GM19193 (cell line): ENCODE data around the gene ADD2.

Source experiments
- POLR2A ChIP-seq: IDR thresholded peaks from 4 replicates; pipeline ENCODE4 v1.6.1; 2011; ENCODE audit not compliant: insufficient read depth, insufficient read length; ENCODE audit errors: extremely low read depth

Gene ADD2

DNA sequence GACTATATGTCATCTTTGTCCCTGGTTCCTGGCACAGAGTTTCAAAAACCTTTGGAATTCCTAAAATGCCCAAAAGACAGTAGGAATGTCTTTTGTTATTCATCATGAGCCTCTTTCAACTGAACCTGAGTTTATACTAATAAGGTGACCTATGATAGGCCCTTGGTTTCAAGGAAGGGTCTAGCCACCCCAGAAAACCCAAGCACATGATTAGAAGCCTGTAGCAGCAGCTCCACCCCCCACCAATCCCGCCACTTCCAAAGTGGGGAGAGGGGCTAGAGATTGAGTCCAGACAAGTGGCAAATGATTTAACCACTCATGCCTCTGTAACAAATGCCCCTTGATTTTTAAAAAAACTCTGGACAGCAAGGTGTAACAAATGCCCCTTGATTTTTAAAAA, 56.8 kb downstream of the ADD2 start:
- no peak for TF ChIP-seq POLR2A

DNA sequence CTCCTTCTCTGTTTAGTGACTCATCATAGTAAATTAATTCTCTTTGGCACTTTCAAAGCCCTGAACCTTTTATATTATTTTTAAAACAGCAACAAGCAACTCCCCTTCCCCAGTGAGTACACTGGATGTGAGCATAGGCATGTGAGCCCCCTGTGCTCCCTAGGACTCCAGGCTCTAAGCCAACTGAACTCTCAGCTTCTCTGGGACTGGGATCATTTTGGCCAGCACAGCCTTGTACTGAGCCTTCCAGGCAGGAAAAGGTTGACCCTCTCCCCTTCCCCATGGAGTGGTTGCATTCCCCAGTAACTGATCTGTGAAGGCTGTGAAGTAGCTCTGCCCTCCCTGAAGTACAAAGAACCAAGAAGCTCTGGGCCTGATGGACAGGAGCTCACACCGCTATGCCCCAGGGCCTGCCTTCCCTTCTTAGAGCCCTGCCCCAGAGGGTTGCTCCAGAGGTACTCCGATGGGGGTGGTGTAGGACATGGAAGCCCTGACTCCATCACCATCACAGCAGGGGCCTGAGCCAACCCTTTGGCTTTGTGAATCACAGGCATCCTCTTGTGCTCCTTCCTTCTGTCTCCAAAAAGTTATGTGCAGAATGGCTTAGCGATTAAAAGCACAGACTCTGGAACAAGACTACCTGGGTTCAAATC, 57.8 kb downstream of the ADD2 start:
- TF ChIP-seq POLR2A, result no peak

DNA sequence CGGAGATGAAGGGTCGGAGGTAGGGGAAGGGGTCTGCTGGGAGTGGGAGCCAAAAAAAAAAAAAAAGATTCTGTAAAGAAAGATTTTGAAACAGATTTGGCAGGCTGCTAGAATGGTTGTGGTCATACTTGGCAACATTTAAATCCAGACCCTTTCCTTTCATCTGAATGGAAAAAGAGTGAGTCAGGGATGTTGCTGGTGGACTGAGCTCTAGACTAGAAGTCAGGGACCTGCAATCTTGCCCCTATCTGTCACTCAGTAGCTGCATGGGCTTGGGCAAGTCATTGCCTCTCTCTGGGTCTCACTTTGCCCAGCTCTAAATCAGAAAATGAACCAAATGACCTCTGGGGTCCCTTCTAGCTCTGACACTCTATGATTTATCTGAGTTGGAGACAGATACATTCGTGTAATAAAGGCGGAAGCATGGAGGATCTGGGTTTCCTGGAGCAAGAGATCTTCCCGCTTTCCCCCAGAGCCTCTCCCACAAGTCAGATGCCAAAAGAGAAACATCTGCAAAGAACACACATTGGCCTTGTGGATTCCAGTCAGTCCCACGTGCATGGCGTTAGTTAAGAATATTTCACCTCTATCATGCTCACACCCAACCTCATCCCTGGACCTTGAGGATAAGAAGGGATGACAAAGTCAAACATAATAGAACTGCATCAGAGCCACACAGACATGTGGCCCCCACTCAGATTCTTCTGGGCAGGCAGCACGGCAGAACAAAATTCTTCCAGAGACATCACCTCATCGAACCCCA, 58.5 kb downstream of the ADD2 start:
- TF ChIP-seq POLR2A, result no peak

DNA sequence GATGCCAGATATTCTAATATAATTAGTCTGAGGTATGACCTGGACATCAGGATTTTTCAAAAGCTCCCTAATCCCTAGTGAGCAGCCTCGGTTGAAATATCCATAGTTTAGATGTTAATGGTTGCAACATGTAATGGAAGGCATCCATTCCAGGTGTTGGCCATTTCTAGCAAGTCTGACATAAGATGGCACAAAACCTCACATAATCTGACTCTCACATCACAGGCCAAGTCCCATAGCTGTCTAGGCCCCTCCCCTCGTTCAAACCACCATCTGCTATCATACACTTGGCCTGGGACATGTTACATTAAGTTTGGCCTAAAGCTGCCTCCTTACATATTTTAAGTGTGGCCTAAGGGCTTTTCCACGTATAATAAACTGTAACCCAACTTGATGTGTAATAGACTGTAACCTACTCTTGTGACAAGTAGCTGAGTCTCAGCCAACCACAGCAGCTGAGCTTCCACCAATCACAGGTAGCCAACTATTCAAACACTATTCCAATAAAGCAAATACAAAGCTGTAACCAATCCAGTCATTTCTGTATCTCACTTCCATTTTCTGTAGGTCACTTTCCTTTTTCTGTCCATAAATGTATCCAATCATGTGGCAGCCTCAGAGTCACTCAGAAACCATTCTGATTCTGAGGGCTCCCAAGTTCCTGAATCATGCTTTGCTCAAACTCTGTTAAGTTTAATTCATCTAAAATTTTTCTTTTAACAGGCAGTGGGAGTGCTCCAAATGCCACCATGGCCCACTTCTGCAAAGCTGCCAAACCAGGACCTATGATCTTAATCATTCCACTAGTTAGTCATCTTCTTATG, 59.4 kb downstream of the ADD2 start:
- no peak for TF ChIP-seq POLR2A

DNA sequence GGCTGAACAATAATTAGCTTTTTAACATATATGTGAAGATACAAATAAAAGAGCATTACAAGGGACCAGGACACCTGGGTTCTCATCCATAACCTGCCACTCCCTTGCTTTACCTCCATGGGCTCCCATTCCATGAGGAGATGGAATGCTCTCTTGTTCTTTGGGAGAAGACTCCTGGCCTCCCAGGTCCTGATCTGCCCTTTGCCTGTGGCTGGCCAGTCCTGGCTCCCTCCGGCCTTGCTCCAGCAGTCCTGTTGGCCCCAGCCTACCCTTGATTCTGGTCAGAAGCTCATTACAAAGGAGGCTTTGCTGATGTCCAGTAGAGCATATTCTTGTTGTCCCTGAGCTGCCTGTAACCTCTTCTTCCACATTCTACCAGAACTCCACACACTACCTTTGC, 60.3 kb downstream of the ADD2 start:
- TF ChIP-seq POLR2A, result no peak

DNA sequence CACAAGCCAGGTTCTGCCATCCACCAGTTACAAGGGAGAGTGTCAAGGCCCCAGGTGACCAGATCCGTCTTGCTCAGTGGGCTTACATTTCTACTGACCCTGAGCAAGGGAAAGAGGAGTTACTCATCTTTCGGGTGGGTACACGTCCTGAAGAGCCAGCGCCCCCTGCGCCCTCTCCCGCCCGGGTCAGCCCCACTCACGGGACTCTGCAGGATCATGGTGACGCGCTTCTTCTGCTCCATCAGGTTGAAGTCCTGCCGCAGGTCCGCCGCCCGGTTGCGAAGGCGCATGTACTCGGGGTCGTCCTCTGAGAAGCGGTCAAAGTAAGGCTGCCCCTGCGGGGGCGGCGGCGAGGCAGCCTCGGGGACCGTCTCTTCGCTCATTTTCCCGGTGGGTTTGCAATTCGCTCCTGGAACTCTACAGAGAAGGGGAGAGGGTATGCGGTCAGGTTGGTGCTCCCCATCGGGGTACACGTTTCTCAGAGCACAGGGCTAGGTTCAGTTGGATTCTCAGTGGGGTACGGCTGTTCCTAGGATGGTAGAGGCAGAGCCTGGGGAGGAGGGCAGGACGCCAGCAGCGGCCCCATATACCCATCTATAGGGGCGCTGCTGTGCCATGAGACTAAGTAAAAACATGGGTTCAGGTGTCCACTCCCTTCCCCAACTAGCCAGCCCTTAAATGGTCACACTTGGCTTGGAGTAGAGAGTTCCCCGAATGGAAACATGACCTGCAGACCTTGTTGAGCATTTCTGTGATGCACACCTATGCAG, 61.8 kb downstream of the ADD2 start:
- TF ChIP-seq POLR2A, result no peak

DNA sequence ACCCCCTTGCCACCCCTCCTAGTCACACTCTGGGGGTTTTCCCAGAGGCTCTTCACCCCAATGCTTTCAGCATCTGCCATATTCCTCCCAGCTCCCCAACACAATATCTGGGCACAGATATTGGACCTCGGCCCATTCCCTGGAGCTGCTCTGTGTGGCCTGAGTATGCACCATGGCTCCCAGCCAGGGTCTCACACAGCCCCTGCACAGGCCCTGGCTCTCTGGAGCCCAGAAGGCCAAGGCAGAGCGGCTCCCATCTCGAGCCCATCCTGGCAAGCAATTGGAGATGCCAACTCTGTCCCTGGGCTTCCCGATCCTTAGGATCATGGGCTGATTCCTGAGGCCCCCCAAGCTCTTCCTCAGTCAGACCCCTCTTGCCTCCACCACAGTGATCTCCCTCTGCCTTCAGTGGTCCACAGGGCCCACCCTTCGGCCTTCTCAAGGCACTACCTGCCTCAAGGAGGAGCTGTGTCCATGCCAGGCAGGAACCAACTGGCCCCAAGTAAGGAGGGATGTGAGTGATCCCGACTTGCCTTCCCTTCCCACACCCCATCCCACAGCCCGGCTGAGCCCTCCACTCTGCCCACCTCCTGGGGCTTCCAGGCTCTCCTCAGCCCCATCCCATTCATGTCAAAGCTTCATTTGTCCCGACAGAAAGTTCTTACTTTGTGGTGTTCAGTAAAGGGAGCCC, 62.7 kb downstream of the ADD2 start:
- no peak for TF ChIP-seq POLR2A

DNA sequence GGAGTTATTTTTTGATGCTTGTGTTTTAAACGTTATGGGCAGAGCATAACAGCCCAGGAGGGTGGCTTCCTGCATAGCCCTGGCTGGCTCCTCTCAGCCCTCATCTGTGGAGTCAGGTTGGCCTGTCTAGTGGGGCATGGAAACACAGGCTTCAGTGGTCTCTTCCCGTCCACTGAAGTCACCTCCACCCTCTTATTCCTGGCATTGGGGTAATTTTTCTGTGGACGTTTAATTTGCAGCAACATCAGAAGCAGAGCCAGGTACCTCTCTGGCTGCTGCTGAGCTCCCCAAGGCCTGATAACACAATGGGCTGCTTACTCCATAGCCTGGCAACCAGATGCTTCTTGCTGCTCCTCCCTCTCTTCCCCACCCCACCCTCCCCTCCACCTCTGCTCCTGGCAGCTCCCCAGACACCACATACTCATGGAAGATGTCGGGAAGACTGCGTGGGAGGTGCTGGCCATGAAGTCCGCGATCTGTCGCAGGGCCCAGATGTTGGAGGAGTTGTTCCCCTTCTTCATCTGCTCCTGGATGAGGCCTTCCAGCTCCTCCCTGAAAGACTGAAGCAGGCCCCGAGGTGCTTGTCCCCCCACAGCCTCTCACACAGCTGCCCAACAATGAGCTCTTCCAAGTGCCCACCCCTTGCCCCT, 64.0 kb downstream of the ADD2 start:
- TF ChIP-seq POLR2A, result no peak

DNA sequence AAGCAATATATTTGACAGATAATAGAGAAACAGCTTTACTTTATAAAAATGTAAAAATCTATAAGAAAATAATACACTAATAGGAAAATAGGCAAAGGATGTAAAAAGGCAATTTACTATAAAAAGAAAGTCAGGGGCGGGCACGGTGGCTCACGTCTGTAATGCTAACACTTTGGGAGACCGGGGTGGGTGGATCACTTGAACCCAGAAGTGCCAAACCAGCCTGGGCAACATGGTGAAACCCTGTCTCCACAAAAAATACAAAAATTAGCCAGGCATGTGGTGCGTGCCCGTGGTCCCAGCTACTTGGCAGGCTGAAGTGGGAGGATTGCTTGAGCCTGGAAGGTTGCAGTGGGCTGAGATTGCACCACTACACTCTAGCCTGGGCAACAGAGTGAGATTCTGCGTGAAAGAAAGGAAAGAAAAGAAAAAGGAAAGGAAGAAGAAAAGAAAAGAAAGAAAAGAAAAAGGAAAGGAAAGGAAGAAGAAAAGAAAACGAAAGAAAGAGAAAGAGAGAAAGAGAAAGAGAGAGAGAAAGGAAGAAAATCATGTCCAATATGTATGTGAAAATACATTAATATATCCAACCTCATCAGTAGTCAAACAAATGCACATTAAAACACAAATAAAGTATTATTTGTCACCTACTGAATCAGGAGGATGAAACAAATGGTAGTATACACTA, 65.1 kb downstream of the ADD2 start:
- TF ChIP-seq POLR2A, result no peak

DNA sequence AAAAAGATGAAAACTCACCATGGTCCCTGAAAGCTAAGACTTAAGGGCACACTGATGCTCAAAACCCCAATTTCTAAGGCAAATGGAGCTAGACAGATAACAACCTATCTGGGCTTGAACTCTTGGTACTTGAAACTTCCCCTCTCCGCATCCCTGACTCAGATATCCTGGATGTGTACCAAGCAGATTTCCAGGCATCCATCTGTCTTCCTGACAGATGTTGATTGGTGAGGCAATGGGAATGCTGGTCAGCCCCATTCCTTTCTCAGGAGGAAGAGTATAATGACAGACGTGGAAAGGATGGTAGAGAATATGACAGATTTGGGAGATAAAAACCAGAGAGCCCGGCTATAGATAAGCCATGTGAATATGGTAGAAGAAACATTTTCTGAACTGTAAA, 69.2 kb downstream of the ADD2 start:
- TF ChIP-seq POLR2A, result no peak

DNA sequence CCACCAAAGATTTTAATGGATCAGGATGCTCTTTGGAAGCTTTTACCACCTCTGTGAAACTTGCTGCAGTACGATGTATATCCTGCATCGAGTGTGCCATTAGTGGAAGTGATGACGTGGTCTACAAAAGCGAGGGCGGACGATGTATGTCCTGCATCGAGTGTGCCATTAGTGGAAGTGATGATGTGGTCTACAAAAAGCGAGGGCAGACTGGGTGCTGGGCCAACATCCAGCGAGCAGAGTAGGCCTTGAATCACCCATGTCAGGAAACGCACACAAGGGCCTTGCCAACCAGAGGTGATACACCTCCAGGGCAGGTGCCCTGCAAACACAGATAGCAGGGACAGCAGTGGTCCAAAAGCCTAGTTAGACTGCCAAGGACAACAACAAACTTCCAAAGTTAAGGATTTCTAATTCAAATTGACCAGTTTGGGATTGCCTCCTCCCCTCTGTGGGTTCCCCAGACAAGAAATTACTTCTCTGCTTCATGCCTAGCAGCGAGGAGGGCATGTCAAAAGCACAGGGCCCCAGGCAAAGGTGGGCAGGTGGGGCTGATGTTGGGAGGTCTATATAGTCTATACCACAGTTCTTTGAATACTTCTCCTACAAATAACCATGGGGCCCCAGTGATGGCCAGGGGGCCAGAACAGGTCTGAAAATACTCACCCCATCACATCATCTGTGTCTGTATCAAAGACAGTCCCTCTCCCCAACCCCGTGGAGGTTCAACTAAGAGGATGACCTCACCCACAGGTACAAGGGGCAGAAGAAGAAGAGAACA, 70.2 kb downstream of the ADD2 start:
- TF ChIP-seq POLR2A, result no peak

DNA sequence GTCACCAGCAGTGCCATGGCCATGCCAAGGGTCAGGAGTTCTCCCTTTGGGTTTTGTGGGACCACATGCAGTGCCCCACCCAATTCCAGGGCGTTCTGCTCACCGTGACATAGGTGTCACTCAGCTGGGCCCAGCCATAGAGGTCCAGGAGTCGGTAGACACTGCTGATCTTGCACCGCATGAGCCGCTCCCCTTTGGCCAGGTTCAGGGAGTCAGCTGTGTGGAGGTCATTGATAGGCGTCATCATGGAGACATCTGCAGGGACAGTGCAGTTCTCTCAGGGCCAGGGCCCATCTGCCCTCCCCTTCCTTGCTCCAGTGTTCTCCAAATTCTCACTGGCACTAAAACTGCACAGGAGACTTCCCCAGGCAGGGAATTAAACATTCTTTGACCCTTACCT, 71.9 kb downstream of the ADD2 start:
- TF ChIP-seq POLR2A, result no peak

DNA sequence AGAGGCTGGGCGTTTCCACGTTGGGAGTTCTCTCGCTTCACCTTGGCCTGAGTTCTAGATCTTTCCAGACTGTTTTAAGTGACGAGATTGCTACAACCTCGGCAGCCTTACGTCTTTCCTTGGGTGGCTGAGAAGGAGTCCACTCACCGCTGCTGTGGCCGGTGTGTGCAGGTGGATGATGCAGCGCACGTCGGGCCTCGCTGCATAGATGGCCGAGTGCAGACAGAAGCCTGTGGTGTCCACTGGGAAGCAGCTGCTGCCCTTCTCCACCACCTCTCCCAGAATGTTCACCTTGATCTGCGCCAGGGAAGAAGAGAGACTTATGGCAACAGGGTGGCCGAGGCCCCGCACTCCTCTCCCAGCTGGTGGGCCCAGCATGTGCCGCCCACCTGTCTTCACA, 75.7 kb downstream of the ADD2 start:
- TF ChIP-seq POLR2A, result no peak
